Suprapubic skin (tissue), 4 donors: ENCODE results near the gene COL8A2.

Experiments
- CTCF ChIP-seq, 2 donors: fragments of 200-600 bp in 1 of 2; fragments of 450-650 bp in 1 of 2; sonication (generic) in 1 of 2; IDR thresholded peaks; one replicate each; pipeline ENCODE4 v1.5.1; 2016 to 2019; ENCODE audit warnings: antibody characterized with exemption in 2 of 2, mild to moderate bottlenecking in 1 of 2, moderate library complexity in 1 of 2
- POLR2A ChIP-seq, 2 donors: fragments of 450-650 bp; IDR thresholded peaks; one replicate each; pipeline ENCODE4 v1.6.1; 2017; ENCODE audit warnings: antibody characterized with exemption in 2 of 2, mild to moderate bottlenecking in 2 of 2, moderate library complexity in 2 of 2
- POLR2AphosphoS5 ChIP-seq, 3 donors: sonication (generic); formaldehyde crosslinking; IDR thresholded peaks; one replicate each; pipeline ENCODE4 v1.6.1; 2017; ENCODE audit warnings: antibody characterized with exemption in 3 of 3

- TF ChIP-seq CTCF (IDR thresholded peaks at IDR 0.05): no peak
- TF ChIP-seq POLR2A (IDR thresholded peaks at IDR 0.05): no peak
- no peak for TF ChIP-seq POLR2AphosphoS5 (IDR thresholded peaks at IDR 0.05)
Observed at GRCh38 chr1:36125129-36125991, at the start of gene COL8A2.
